Suprapubic skin (tissue), 4 donors: ENCODE data around the gene CX3CR1.

Source experiments
- CTCF ChIP-seq, 2 donors: fragments of 200-600 bp in 1 of 2; fragments of 450-650 bp in 1 of 2; sonication (generic) in 1 of 2; IDR thresholded peaks; one replicate each; pipeline ENCODE4 v1.5.1; 2016 to 2019; ENCODE audit warnings: antibody characterized with exemption in 2 of 2, mild to moderate bottlenecking in 1 of 2, moderate library complexity in 1 of 2
- EP300 ChIP-seq: sonication (generic); formaldehyde crosslinking; IDR thresholded peaks from one replicate; pipeline ENCODE4 v1.6.1; 2017; ENCODE audit warnings: antibody characterized with exemption
- POLR2A ChIP-seq, 2 donors: fragments of 450-650 bp; IDR thresholded peaks; one replicate each; pipeline ENCODE4 v1.6.1; 2017; ENCODE audit warnings: antibody characterized with exemption in 2 of 2, mild to moderate bottlenecking in 2 of 2, moderate library complexity in 2 of 2
- POLR2AphosphoS5 ChIP-seq, 3 donors: sonication (generic); formaldehyde crosslinking; IDR thresholded peaks; one replicate each; pipeline ENCODE4 v1.6.1; 2017; ENCODE audit warnings: antibody characterized with exemption in 3 of 3

GRCh38 chr3:39261726-39262125, 18.1 kb downstream of the CX3CR1 start:
- TF ChIP-seq POLR2AphosphoS5 (IDR thresholded peaks at IDR 0.05) (no peak), CTCF (IDR thresholded peaks at IDR 0.05) (no peak), POLR2A (IDR thresholded peaks at IDR 0.05) (no peak), EP300 (no peak)
